Left ventricle myocardium inferior (tissue), 1 donor: Measurements from ENCODE around the gene RALY. TPM values are rescaled to one million over a fixed set of nuclear protein-coding genes. Genes with fewer than 3 reads are reported as not detected.

Experiments
- DNase-seq: peaks from one replicate; pipeline ENCODE4 v3.0.0-alpha.2; 2020
- H3K27ac ChIP-seq: fragments of 200-600 bp; replicated peaks from 2 replicates; pipeline ENCODE4 v1.8.0; 2021
- H3K27me3 ChIP-seq: fragments of 200-600 bp; 2 replicates; pipeline ENCODE4 v1.8.0; 2021; ENCODE audit warnings: low read depth
- H3K36me3 ChIP-seq: fragments of 200-600 bp; 2 replicates; pipeline ENCODE4 v1.8.0; 2021
- H3K4me1 ChIP-seq: fragments of 200-600 bp; 2 replicates; pipeline ENCODE4 v1.8.0; 2021
- H3K4me3 ChIP-seq: fragments of 200-600 bp; 2 replicates; pipeline ENCODE4 v1.8.0; 2021; ENCODE audit warnings: mild to moderate bottlenecking, moderate library complexity
- H3K9me3 ChIP-seq: fragments of 200-600 bp; replicated peaks from 2 replicates; pipeline ENCODE4 v1.8.0; 2021
- intact Hi-C: fragments of 100-400 bp; cut with micrococcal nuclease; formaldehyde crosslinking; loops from one replicate; pipeline ENCODE4 v1.11.0; 2022
- total RNA-seq: library from RNA; stranded (reverse); fragmentation: NEBNext Ultra II Directional; extraction: Animal tissue kit (Norgen Biotek cat#: 25700); gene quantifications from one replicate; pipeline ENCODE4 v1.2.1, GENCODE V29; 2021
- TF ChIP-seq, protein P1 (sequence below): fragments of 200-600 bp; IDR thresholded peaks from 2 replicates; pipeline ENCODE4 v1.8.0; 2021; ENCODE audit warnings: antibody characterized with exemption, mild to moderate bottlenecking, borderline replicate concordance
- donor health status: DM: no; HTN: yes; CAD: no; lungs with severe emphysema.

The RALY gene
- total RNA-seq, 1 donor from 2014 or later = 107 TPM

DNA sequence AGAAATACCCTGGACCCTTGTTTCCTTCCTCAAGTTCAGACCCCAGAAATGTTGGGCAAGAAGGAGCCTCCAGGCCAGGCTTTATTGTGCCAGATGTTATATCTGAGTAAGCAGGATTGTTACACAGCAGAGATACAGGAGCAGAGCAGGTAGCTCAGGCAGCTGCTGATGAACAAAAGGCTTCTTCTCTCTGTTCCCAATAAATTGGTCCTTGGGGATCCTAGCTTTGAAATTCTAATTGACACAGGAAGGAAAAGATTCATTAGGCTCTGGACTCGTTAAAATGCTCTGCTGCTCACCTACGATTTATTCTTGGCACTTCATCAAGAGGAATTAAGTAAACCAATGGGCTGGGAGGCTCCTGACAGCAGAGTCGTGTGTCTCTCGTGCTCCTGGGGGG, 54.2 kb downstream of the RALY start:
- Histone ChIP-seq H3K4me1 (peaks cover 94% of the 10 kb centered on the region), H3K27me3 (no peaks in the 10 kb centered on the region), H3K27ac (no peak overlapping the region), H3K36me3 (no peaks in the 10 kb centered on the region), H3K9me3 (no peaks in the 10 kb centered on the region), H3K4me3 (no peak overlapping the region)
- TF ChIP-seq, protein P1, sequence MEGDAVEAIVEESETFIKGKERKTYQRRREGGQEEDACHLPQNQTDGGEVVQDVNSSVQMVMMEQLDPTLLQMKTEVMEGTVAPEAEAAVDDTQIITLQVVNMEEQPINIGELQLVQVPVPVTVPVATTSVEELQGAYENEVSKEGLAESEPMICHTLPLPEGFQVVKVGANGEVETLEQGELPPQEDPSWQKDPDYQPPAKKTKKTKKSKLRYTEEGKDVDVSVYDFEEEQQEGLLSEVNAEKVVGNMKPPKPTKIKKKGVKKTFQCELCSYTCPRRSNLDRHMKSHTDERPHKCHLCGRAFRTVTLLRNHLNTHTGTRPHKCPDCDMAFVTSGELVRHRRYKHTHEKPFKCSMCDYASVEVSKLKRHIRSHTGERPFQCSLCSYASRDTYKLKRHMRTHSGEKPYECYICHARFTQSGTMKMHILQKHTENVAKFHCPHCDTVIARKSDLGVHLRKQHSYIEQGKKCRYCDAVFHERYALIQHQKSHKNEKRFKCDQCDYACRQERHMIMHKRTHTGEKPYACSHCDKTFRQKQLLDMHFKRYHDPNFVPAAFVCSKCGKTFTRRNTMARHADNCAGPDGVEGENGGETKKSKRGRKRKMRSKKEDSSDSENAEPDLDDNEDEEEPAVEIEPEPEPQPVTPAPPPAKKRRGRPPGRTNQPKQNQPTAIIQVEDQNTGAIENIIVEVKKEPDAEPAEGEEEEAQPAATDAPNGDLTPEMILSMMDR = no peak
- DNase-seq = no peak
- intact Hi-C loops = no loop called here

DNA sequence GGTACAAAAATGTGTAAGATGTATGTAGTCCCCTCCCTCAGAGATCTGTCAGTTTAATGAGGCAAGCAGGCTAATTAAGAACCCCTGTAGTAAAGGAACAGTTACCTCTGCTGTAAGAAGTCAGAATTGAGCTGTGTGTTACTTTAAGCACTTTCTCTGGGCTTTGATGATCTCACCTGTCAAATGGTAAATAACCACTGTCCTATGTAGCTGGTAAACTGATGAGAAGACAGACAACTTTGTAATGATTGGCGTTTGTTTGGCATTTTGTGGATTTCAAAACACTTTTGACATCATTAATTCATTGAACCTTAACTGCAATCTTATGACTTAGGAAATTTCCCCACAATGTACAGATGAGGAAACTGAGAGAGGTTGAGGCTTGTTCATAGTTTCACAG, 55.7 kb downstream of the RALY start:
- TF ChIP-seq, protein P1 = no peak
- Histone ChIP-seq H3K9me3 (no peaks in the 10 kb centered on the region), H3K36me3 (no peaks in the 10 kb centered on the region), H3K27me3 (no peaks in the 10 kb centered on the region), H3K27ac (no peak overlapping the region), H3K4me3 (no peak overlapping the region), H3K4me1 (peaks cover 91% of the 10 kb centered on the region)
- no peak for DNase-seq
- intact Hi-C loops = no loop called here

GRCh38 chr20:34049897-34050695, 56.4 kb downstream of the RALY start:
- TF ChIP-seq, protein P1 = no peak
- Histone ChIP-seq H3K4me1 (peaks cover 91% of the 10 kb centered on the region), H3K9me3 (no peaks in the 10 kb centered on the region), H3K36me3 (no peaks in the 10 kb centered on the region), H3K27ac (peak overlapping the region; percentile 41), H3K27me3 (no peaks in the 10 kb centered on the region), H3K4me3 (no peak overlapping the region)
- intact Hi-C loops = no loop called here
- DNase-seq = no peak

DNA sequence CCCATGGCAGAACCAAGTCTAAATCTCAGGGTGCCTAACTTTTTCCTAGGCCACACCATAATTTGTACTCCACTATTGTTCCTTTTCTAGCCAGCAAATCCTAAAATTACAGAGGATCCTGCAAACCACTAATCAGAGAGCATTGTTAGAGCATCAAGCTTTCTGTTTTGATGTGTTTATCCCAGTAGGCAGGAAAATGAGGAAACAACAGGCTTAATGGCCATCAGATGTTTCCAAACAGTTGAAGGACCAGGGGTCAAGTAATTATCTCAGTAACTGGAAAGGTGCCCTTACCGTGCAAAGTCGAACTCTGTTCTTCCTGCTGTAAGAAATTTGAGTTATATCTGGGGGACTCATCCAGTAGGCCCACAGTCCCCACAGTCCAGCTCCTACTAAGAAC, 58.7 kb downstream of the RALY start:
- intact Hi-C loops = no loop called here
- no peaks in the 10 kb centered on the region for H3K36me3 ChIP-seq
- H3K4me1 ChIP-seq = peaks cover 80% of the 10 kb centered on the region
- TF ChIP-seq, protein P1 = no peak
- H3K27me3 ChIP-seq = no peaks in the 10 kb centered on the region
- no peaks in the 10 kb centered on the region for H3K9me3 ChIP-seq
- no peak for DNase-seq
- no peak overlapping the region for H3K4me3 ChIP-seq
- peak overlapping the region; percentile 36 for H3K27ac ChIP-seq

- Histone ChIP-seq H3K4me1 (peaks cover 54% of the 10 kb centered on the region), H3K9me3 (no peaks in the 10 kb centered on the region), H3K4me3 (no peak overlapping the region), H3K27me3 (no peaks in the 10 kb centered on the region), H3K36me3 (no peaks in the 10 kb centered on the region), H3K27ac (no peak overlapping the region)
- intact Hi-C loops = no loop called here
- no peak for DNase-seq
- TF ChIP-seq, protein P1 = no peak
These were observed 61.6 kb downstream of the RALY start for GRCh38 chr20:34055290-34055689.
